ENCODE data around the gene SATB2.

The SATB2 gene

GRCh38 chr2:199317646-199318045 is 140.1 kb downstream of the SATB2 start:
- DNase-seq: no peak

- DNase-seq: no peak
Measured at GRCh38 chr2:199316851-199317250, 140.9 kb downstream of the SATB2 start.

GRCh38 chr2:199315299-199316179 is 142.2 kb downstream of the SATB2 start:
- DNase-seq: peak; percentile 1

GRCh38 chr2:199312931-199313330 is 144.8 kb downstream of the SATB2 start:
- DNase-seq: no peak

GRCh38 chr2:199310771-199311585 is 146.8 kb downstream of the SATB2 start:
- no peak for DNase-seq

GRCh38 chr2:199309973-199310372 is 147.8 kb downstream of the SATB2 start:
- no peak for DNase-seq

- no peak for DNase-seq
Measured at GRCh38 chr2:199309411-199309810, 148.3 kb downstream of the SATB2 start.

GRCh38 chr2:199308567-199308966 is 149.2 kb downstream of the SATB2 start:
- no peak for DNase-seq

GRCh38 chr2:199307461-199307860 is 150.3 kb downstream of the SATB2 start:
- no peak for DNase-seq

GRCh38 chr2:199306116-199306515 is 151.6 kb downstream of the SATB2 start:
- no peak for DNase-seq

- no peak for DNase-seq
Measured at GRCh38 chr2:199303728-199304177, 154.0 kb downstream of the SATB2 start.

- DNase-seq: no peak
Measured at GRCh38 chr2:199302851-199303250, 154.9 kb downstream of the SATB2 start.

- no peak for DNase-seq
Measured at GRCh38 chr2:199288424-199288823, 169.3 kb downstream of the SATB2 start.

- no peak for DNase-seq
Measured at GRCh38 chr2:199282309-199282708, 175.4 kb downstream of the SATB2 start.

- no peak for DNase-seq
Measured at GRCh38 chr2:199279146-199279545, 178.6 kb downstream of the SATB2 start.

- no peak for DNase-seq
Measured at GRCh38 chr2:199278099-199278498, 179.6 kb downstream of the SATB2 start.

- no peak for DNase-seq
Measured at GRCh38 chr2:199273042-199273511, 184.7 kb downstream of the SATB2 start.

- no peak for DNase-seq
Measured at GRCh38 chr2:199261936-199262335, 195.8 kb downstream of the SATB2 start.

GRCh38 chr2:199261239-199261638 is 196.5 kb downstream of the SATB2 start:
- no peak for DNase-seq

- DNase-seq: no peak
Measured at GRCh38 chr2:199259671-199260070, 198.1 kb downstream of the SATB2 start.

- DNase-seq: no peak
Measured at GRCh38 chr2:199258291-199258690, 199.4 kb downstream of the SATB2 start.

- no peak for DNase-seq
Measured at GRCh38 chr2:199257261-199258224, 200.2 kb downstream of the SATB2 start.

- DNase-seq: peak; percentile 2
Measured at GRCh38 chr2:199230091-199230490, 227.6 kb downstream of the SATB2 start.
